Urinary bladder (tissue), 4 donors: ENCODE measurements around the gene EPHB2. TPM values are rescaled to one million over a fixed set of nuclear protein-coding genes. Genes with fewer than 3 reads are reported as not detected.

Experiments
- DNase-seq: peaks from one replicate; pipeline ENCODE4 v3.0.0-alpha.2; 2015; ENCODE audit errors: extremely low spot score
- H3K27ac ChIP-seq: one replicate; pipeline ENCODE4 v1.5.1; 2013; ENCODE audit warnings: low read depth, mild to moderate bottlenecking, moderate library complexity
- H3K36me3 ChIP-seq: one replicate; pipeline ENCODE4 v1.6.1; 2013; ENCODE audit warnings: mild to moderate bottlenecking, moderate library complexity; ENCODE audit not compliant: insufficient read depth
- H3K4me1 ChIP-seq: one replicate; pipeline ENCODE4 v1.6.1; 2013; ENCODE audit warnings: mild to moderate bottlenecking, moderate library complexity; ENCODE audit not compliant: insufficient read depth
- H3K4me3 ChIP-seq: one replicate; pipeline ENCODE4 v1.5.1; 2013; ENCODE audit warnings: low read depth, low read length
- WGBS: extraction: QIAGEN DNeasy Blood & Tissue Kit; methylation state at CpG from one replicate; pipeline ENCODE4 v1.1.7; 2013; 5-methylcytosine and 5-hydroxymethylcytosine counted together
- polyA plus RNA-seq: library from polyadenylated mRNA; stranded (reverse); fragments of 200-250 nt; gene quantifications from one replicate; pipeline ENCODE4 v1.2.3, GENCODE V29; 2013
- total RNA-seq: library from RNA; depleted of rRNA; stranded (reverse); fragments of >200 nt; gene quantifications from one replicate; pipeline ENCODE4 v1.2.3, GENCODE V29; 2014
- donor health status: healthy with polysubstance abuse.
- donor health status: healthy.

The EPHB2 gene
- total and polyA plus RNA-seq, 2 donors, result 2.6 to 16.2 TPM

DNA sequence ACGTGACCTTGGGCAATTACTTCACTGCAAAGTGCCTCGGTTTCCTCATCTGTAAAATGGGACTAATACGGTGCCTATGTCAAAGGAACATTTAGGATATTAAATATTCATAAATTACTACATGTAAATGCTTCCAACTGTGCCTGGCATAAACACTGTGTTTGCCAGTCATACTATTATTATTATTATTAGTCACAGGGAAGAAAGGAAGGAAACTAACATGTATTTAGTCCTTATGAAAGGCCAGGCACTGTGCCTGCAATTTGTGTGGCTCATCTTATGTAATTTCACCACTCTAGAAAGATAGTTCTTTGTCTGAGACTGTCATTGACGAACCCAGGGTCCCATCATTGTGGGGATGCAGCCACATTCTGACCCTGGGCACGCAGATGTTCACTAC lies 45.0 kb downstream of the EPHB2 start:
- H3K4me1 ChIP-seq, result no peaks in the 10 kb centered on the region
- WGBS, result 84% methylated on average over 5 of the region's 5 CpGs
- H3K36me3 ChIP-seq, result no peaks in the 10 kb centered on the region
- no peak overlapping the region for H3K4me3 ChIP-seq
- no peak for DNase-seq
- H3K27ac ChIP-seq, result no peak overlapping the region

GRCh38 chr1:22756125-22756735 lies 45.6 kb downstream of the EPHB2 start:
- no peak overlapping the region for H3K27ac ChIP-seq
- DNase-seq, result no peak
- H3K36me3 ChIP-seq, result no peaks in the 10 kb centered on the region
- 69% methylated on average over 25 of the region's 25 CpGs for WGBS
- H3K4me1 ChIP-seq, result no peaks in the 10 kb centered on the region
- no peak overlapping the region for H3K4me3 ChIP-seq

- H3K36me3 ChIP-seq, result no peaks in the 10 kb centered on the region
- 64% methylated on average over 4 of the region's 4 CpGs for WGBS
- no peak for DNase-seq
- no peaks in the 10 kb centered on the region for H3K4me1 ChIP-seq
- H3K27ac ChIP-seq, result no peak overlapping the region
- no peak overlapping the region for H3K4me3 ChIP-seq
Observed at GRCh38 chr1:22760455-22760854, 49.8 kb downstream of the EPHB2 start.

DNA sequence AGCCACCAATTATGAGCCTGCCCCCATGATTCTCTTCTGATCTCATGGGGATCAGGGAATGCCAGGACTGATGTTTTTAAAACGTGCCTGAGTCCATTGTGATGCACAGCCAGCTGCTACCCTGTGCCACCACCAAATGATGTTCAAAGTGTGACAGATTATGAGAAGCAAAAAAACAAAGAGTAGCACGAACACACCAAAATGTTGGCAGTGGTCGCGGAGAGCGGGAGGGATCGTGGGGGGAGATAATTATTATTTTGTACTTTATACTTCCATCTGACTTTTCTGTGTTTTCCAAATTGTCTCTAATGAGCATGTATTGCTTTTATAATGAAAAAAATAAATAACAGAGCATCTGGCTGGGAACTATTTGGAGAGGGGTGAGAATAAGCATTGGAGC lies 50.5 kb downstream of the EPHB2 start:
- Histone ChIP-seq H3K27ac (no peak overlapping the region), H3K4me3 (no peak overlapping the region), H3K36me3 (no peaks in the 10 kb centered on the region), H3K4me1 (no peaks in the 10 kb centered on the region)
- WGBS, result 90% methylated on average over 6 of the region's 6 CpGs
- no peak for DNase-seq

- Histone ChIP-seq H3K27ac (no peak overlapping the region), H3K36me3 (no peaks in the 10 kb centered on the region), H3K4me3 (no peak overlapping the region), H3K4me1 (no peaks in the 10 kb centered on the region)
- DNase-seq, result no peak
- 87% methylated on average over 13 of the region's 13 CpGs for WGBS
Observed at GRCh38 chr1:22761821-22762220, 51.2 kb downstream of the EPHB2 start.

GRCh38 chr1:22763487-22764200 lies 53.0 kb downstream of the EPHB2 start:
- no peak overlapping the region for H3K4me3 ChIP-seq
- no peak for DNase-seq
- 78% methylated on average over 11 of the region's 11 CpGs for WGBS
- H3K36me3 ChIP-seq, result no peaks in the 10 kb centered on the region
- no peak overlapping the region for H3K27ac ChIP-seq
- H3K4me1 ChIP-seq, result no peaks in the 10 kb centered on the region

GRCh38 chr1:22767852-22768251 lies 57.2 kb downstream of the EPHB2 start:
- H3K27ac ChIP-seq, result no peak overlapping the region
- H3K4me1 ChIP-seq, result no peaks in the 10 kb centered on the region
- H3K36me3 ChIP-seq, result no peaks in the 10 kb centered on the region
- DNase-seq, result no peak
- no peak overlapping the region for H3K4me3 ChIP-seq
- 95% methylated on average over 9 of the region's 9 CpGs for WGBS

GRCh38 chr1:22769932-22770331 lies 59.3 kb downstream of the EPHB2 start:
- H3K27ac ChIP-seq, result no peak overlapping the region
- H3K36me3 ChIP-seq, result no peaks in the 10 kb centered on the region
- no peak for DNase-seq
- no peaks in the 10 kb centered on the region for H3K4me1 ChIP-seq
- no peak overlapping the region for H3K4me3 ChIP-seq
- WGBS, result 96% methylated on average over 6 of the region's 6 CpGs

DNA sequence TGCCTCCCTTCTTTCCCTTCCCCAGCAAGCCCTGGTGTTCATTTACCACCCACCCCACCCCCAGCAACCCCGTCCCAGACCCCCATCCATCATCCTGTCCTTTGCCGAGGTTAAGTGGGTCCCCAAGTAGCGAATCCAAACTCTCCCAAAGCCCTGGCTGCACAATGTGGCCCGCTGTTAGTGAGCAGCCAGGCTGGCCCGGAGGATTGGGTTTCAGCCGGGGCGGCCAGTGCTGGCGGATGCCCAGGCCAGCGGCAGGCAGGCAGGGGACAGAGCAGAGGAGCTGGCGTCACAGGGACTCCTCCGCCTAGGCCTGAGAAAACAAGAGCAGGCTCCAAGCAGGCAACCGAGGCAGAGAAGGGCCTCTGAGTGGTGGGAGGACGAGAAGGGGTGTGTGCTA lies 61.4 kb downstream of the EPHB2 start:
- Histone ChIP-seq H3K4me1 (no peaks in the 10 kb centered on the region), H3K36me3 (no peaks in the 10 kb centered on the region), H3K4me3 (no peak overlapping the region), H3K27ac (no peak overlapping the region)
- DNase-seq, result no peak
- WGBS, result 83% methylated on average over 13 of the region's 13 CpGs

DNA sequence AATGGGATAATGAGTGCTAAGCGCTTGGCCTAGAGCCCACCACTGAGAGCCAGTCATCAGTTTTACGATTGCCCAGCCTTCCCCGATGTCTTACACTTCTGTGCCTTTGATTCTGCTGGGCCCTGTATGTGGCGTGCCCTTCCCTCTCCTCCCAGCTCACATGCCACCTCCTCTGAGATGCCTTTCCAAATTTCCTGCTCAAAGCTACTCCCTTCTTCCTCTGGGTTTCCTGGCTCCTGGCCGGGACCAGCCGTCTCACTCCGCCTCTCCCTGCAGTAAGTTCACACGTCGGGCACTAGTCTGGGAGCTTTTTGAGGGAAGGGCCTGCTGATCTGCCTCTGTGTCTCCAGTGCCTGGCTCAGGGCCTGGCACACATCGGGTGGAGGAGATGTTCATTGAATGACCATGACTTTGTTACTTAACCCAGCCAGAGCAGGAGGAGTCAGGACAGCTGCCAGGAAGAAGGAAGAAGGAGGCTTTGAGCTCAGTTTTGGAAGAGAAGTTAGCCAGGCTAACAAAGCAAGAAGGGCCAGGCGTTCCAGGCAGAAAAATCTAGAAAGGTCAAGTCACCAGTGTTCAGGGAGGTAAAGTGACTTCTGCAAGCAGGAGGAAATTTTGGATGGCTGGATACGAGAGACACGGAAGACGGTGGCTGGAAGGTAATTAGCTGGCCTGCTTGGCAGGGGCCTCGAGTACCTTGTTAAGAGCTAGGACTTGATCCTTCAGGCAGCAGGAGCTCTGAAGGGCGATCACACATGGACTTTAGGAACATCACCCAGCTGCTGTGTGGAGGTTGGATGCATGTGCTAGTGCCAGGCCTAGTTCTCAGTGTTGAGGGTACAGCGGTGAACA lies 63.6 kb downstream of the EPHB2 start:
- WGBS, result 45% methylated on average over 17 of the region's 17 CpGs
- no peak for DNase-seq
- Histone ChIP-seq H3K36me3 (no peaks in the 10 kb centered on the region), H3K4me1 (no peaks in the 10 kb centered on the region), H3K4me3 (no peak overlapping the region), H3K27ac (no peak overlapping the region)

DNA sequence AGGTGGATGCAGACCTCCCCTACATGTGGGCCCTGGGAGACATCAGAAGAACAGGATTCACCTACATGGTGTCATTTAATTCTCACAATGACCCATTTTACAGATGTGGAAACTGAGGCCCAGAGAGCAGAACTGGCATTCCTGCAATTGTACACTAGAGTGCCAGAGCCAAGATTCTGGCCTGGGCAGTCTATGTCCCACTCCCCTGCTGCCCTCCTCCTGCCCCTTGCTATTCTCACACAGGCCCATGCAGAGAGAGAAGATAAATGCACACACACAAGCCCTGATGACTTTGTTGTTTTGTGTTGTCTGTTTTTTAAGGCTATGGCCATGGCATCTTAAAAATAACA lies 64.2 kb downstream of the EPHB2 start:
- Histone ChIP-seq H3K4me1 (no peaks in the 10 kb centered on the region), H3K4me3 (no peak overlapping the region), H3K36me3 (no peaks in the 10 kb centered on the region), H3K27ac (no peak overlapping the region)
- no peak for DNase-seq

DNA sequence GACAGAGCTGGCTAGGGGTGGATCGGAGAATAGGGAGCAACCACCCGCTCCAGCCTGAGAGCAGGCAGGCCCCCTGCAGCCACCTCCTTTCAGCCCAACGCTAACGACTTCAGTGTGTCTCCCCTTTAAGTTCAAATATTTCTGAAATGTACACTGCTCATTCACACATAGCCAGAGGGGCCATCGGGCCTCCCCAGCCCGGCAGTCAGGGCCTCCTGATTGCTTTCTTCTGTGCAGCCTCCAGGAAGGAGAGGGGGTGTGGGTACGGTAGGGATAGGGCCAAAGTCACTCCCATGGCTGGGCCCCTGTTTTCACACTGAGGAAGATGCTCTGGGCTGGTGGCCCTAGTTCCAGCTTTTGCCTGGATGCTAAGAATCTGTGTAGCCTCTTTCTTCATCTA lies 64.8 kb downstream of the EPHB2 start:
- Histone ChIP-seq H3K4me1 (no peaks in the 10 kb centered on the region), H3K4me3 (no peak overlapping the region), H3K36me3 (no peaks in the 10 kb centered on the region), H3K27ac (no peak overlapping the region)
- no peak for DNase-seq
- 61% methylated on average over 7 of the region's 7 CpGs for WGBS

DNA sequence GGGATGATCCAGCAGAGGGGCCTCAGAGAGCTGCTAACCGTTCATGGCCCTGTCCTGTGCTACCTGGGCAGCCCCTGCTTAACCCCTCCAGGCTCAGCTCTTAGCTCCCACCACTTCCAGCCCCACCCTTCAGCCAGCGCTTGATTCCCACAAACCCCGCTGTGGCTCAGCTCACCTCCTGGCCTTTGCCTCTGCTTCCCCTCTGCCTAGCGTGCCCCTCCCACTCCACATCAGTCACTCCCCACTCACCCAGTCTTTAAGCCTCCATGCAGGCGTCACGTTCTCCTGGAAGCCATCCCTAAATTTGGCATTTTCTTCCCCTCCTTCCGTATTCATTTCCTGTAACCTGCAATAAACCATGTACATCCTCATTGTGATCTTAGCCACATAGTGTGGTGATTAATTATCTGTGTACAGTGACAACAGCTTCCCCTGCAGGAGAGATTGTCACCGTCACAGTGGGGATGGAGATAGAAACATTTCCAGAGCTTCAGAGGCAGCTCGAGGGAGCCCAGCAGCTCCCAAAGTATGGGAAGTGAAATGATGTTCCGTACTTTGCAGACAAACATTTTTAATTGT lies 65.5 kb downstream of the EPHB2 start:
- no peak for DNase-seq
- Histone ChIP-seq H3K4me3 (no peak overlapping the region), H3K27ac (no peak overlapping the region), H3K4me1 (no peaks in the 10 kb centered on the region), H3K36me3 (no peaks in the 10 kb centered on the region)
- 73% methylated on average over 10 of the region's 10 CpGs for WGBS
